ENCODE data around the gene RAB38.

RAB38 gene

GRCh38 chr11:88202498-88202897 lies 27.3 kb upstream of the RAB38 start:
- no peak for TF ChIP-seq CTCF (conservative IDR thresholded peaks at IDR 0.05; ENCODE audit: low read length)
- no peak for DNase-seq (ENCODE audit: low read depth)

GRCh38 chr11:88196393-88196792 lies 21.1 kb upstream of the RAB38 start:
- H3K4me3 ChIP-seq (ENCODE audit: low read length), result no peak overlapping the region
- DNase-seq (ENCODE audit: low read depth), result no peak
- TF ChIP-seq CTCF (conservative IDR thresholded peaks at IDR 0.05; ENCODE audit: low read length), result no peak

More at GRCh38 chr11:88202498-88202897, 27.3 kb upstream of the RAB38 start:
- H3K4me3 ChIP-seq (ENCODE audit: low read length), result no peak overlapping the region

- DNase-seq (ENCODE audit: low read depth), result no peak
- TF ChIP-seq CTCF (conservative IDR thresholded peaks at IDR 0.05; ENCODE audit: low read length), result no peak
- no peak overlapping the region for H3K4me3 ChIP-seq (ENCODE audit: low read length)
Observed at GRCh38 chr11:88195908-88196307, 20.7 kb upstream of the RAB38 start.

GRCh38 chr11:88194990-88195389 lies 19.7 kb upstream of the RAB38 start:
- DNase-seq (ENCODE audit: low read depth), result no peak
- no peak overlapping the region for H3K4me3 ChIP-seq (ENCODE audit: low read length)
- no peak for TF ChIP-seq CTCF (conservative IDR thresholded peaks at IDR 0.05; ENCODE audit: low read length)

GRCh38 chr11:88193278-88193677 lies 18.0 kb upstream of the RAB38 start:
- DNase-seq (ENCODE audit: low read depth), result no peak
- TF ChIP-seq CTCF (conservative IDR thresholded peaks at IDR 0.05; ENCODE audit: low read length), result no peak
- no peak overlapping the region for H3K4me3 ChIP-seq (ENCODE audit: low read length)

GRCh38 chr11:88188932-88189253 lies 13.7 kb upstream of the RAB38 start:
- no peak for TF ChIP-seq CTCF (conservative IDR thresholded peaks at IDR 0.05; ENCODE audit: low read length)
- no peak for DNase-seq (ENCODE audit: low read depth)
- no peak overlapping the region for H3K4me3 ChIP-seq (ENCODE audit: low read length)

GRCh38 chr11:88188251-88188931 lies 13.1 kb upstream of the RAB38 start:
- DNase-seq (ENCODE audit: low read depth), result no peak
- no peak overlapping the region for H3K4me3 ChIP-seq (ENCODE audit: low read length)
- no peak for TF ChIP-seq CTCF (conservative IDR thresholded peaks at IDR 0.05; ENCODE audit: low read length)
